MM.1S (cell line): ENCODE measurements around the gene AGBL1.

Experiments
- DNase-seq: peaks from one replicate; pipeline ENCODE4 v3.0.0-alpha.2; 2015
- H2AFZ ChIP-seq: fragments of 300-600 bp; sonication (generic); 2 replicates; pipeline ENCODE4 v1.6.0; 2016; ENCODE audit warnings: antibody characterized with exemption, low read length
- H3F3A ChIP-seq: fragments of 300-600 bp; sonication (generic); 2 replicates; pipeline ENCODE4 v1.6.1; 2016; ENCODE audit warnings: mild to moderate bottlenecking, antibody characterized with exemption, low read length, moderate library complexity, mixed read lengths; ENCODE audit not compliant: insufficient read depth
- H3K27ac ChIP-seq: fragments of 300-600 bp; sonication (generic); 2 replicates; pipeline ENCODE4 v1.5.1; 2016; ENCODE audit warnings: mild to moderate bottlenecking, low read length
- H3K27me3 ChIP-seq: fragments of 300-600 bp; sonication (generic); replicated peaks from 2 replicates; pipeline ENCODE4 v1.6.0; 2016; ENCODE audit warnings: low read length; ENCODE audit not compliant: insufficient read depth
- H3K36me3 ChIP-seq: fragments of 300-600 bp; sonication (generic); replicated peaks from 2 replicates; pipeline ENCODE4 v1.6.1; 2016; ENCODE audit warnings: mild to moderate bottlenecking, low read length, mixed read lengths; ENCODE audit not compliant: insufficient read depth
- H3K4me1 ChIP-seq: fragments of 300-600 bp; sonication (generic); 2 replicates; pipeline ENCODE4 v1.6.1; 2016; ENCODE audit warnings: low read length, mixed read lengths
- H3K4me2 ChIP-seq: fragments of 300-600 bp; sonication (generic); 2 replicates; pipeline ENCODE4 v1.6.0; 2016; ENCODE audit warnings: low read depth, low read length
- H3K4me3 ChIP-seq: fragments of 300-600 bp; sonication (generic); 2 replicates; pipeline ENCODE4 v1.5.1; 2016; ENCODE audit warnings: low read length, mixed read lengths
- H3K79me2 ChIP-seq: fragments of 300-600 bp; sonication (generic); 2 replicates; pipeline ENCODE4 v1.6.1; 2016; ENCODE audit warnings: mixed run types, low read length, mixed read lengths
- H3K9ac ChIP-seq: fragments of 300-600 bp; sonication (generic); 2 replicates; pipeline ENCODE4 v1.6.1; 2016; ENCODE audit warnings: low read length, mixed read lengths
- H3K9me2 ChIP-seq: fragments of 300-600 bp; sonication (generic); replicated peaks from 2 replicates; pipeline ENCODE4 v1.6.1; 2016; ENCODE audit warnings: mild to moderate bottlenecking, low read length, mixed read lengths; ENCODE audit not compliant: insufficient read depth
- H3K9me3 ChIP-seq: fragments of 300-600 bp; sonication (generic); replicated peaks from 2 replicates; pipeline ENCODE4 v1.6.1; 2016; ENCODE audit warnings: mild to moderate bottlenecking, low read length, mixed read lengths; ENCODE audit not compliant: insufficient read depth
- H4K20me1 ChIP-seq: fragments of 300-600 bp; sonication (generic); 2 replicates; pipeline ENCODE4 v1.6.1; 2016; ENCODE audit warnings: mild to moderate bottlenecking, low read length, moderate library complexity, mixed read lengths; ENCODE audit not compliant: insufficient read depth
- EZH2 ChIP-seq: fragments of 300-600 bp; sonication (generic); optimal IDR thresholded peaks from 2 replicates; pipeline ENCODE3; 2017; ENCODE audit warnings: low read depth, mild to moderate bottlenecking, antibody characterized with exemption, low read length, mixed read lengths
- EZH2phosphoT487 ChIP-seq: fragments of 300-600 bp; sonication (generic); IDR thresholded peaks from 2 replicates; pipeline ENCODE4 v1.6.1; 2018; ENCODE audit warnings: antibody characterized with exemption, low read length
- TF ChIP-seq, protein P1 (sequence below): fragments of 300-600 bp; sonication (generic); IDR thresholded peaks from 2 replicates; pipeline ENCODE4 v1.5.1; 2016; ENCODE audit warnings: antibody characterized with exemption, low read length, mixed read lengths

The AGBL1 gene

DNA sequence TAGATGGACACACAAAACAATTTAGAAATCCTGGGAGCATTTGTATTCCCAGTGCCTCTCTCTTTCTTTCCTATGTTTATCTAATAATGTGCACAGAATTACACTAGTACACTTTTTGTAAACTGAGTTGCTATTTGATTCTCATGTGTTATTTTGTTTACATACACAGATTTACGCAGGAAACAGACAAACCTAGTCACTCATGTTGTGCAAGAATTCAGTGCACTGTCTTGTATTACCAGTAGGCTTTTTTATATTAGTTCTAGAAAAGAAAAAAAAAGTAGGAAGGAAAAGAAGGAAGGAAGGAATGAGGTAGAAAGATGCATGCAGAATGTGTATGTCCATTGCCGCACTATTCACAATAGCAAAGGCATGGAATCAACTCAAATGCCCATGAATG is 257.4 kb downstream of the AGBL1 start:
- no peak for TF ChIP-seq EZH2phosphoT487
- TF ChIP-seq EZH2: no peak
- TF ChIP-seq, protein P1, sequence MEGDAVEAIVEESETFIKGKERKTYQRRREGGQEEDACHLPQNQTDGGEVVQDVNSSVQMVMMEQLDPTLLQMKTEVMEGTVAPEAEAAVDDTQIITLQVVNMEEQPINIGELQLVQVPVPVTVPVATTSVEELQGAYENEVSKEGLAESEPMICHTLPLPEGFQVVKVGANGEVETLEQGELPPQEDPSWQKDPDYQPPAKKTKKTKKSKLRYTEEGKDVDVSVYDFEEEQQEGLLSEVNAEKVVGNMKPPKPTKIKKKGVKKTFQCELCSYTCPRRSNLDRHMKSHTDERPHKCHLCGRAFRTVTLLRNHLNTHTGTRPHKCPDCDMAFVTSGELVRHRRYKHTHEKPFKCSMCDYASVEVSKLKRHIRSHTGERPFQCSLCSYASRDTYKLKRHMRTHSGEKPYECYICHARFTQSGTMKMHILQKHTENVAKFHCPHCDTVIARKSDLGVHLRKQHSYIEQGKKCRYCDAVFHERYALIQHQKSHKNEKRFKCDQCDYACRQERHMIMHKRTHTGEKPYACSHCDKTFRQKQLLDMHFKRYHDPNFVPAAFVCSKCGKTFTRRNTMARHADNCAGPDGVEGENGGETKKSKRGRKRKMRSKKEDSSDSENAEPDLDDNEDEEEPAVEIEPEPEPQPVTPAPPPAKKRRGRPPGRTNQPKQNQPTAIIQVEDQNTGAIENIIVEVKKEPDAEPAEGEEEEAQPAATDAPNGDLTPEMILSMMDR: no peak
- Histone ChIP-seq H4K20me1 (no peaks in the 10 kb centered on the region), H2AFZ (no peak overlapping the region), H3K36me3 (no peaks in the 10 kb centered on the region), H3K4me3 (no peak overlapping the region), H3K9me3 (no peaks in the 10 kb centered on the region), H3K9ac (no peak overlapping the region), H3K4me2 (no peak overlapping the region), H3K9me2 (no peaks in the 10 kb centered on the region), H3K27ac (no peak overlapping the region), H3K4me1 (no peaks in the 10 kb centered on the region), H3F3A (no peaks in the 10 kb centered on the region), H3K27me3 (no peaks in the 10 kb centered on the region), H3K79me2 (no peaks in the 10 kb centered on the region)
- no peak for DNase-seq

DNA sequence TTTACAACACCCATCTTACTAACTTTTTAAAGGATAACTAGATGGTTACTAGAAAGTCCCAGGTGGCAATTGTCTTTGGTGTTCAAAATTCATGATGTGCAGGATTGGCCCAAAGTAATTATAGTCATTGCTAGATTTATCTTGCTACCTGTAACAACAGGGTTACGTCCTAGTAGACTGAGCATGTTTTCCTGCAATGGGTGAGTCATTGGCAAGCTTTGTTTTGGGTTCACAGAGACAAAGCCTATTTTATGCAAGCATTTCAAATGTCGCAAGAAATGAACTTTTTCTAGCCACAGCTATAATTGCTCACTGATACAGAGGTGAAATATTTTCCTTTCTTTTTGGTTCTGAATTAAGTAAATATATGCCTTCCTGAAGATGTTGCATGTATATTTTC is 267.6 kb downstream of the AGBL1 start:
- Histone ChIP-seq H3K4me2 (no peak overlapping the region), H3K4me1 (no peaks in the 10 kb centered on the region)

DNA sequence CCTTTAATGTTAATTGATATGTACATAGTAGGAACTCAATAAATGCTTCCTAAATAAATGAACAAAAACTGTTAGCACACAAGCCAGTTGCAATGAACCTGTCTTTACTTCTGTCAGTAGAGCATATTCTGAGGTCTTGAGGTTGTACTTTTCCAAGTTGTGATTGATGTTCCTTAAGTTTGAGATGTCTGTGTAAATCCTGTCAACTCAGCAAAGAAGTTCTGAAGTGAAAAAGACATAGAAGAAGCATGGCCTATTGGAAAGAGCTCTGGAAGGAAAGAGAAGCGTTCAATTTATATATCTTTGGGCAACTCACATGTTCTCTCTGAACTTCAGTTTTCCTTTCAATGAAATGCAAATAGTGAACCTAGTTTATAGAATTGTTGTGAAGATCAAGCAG is 269.9 kb downstream of the AGBL1 start:
- TF ChIP-seq, protein P1: no peak
- no peak for TF ChIP-seq EZH2
- no peak for TF ChIP-seq EZH2phosphoT487
- Histone ChIP-seq H3K9me3 (no peaks in the 10 kb centered on the region), H3K36me3 (no peaks in the 10 kb centered on the region), H4K20me1 (no peaks in the 10 kb centered on the region), H3K4me3 (no peak overlapping the region), H2AFZ (no peak overlapping the region), H3K9me2 (no peaks in the 10 kb centered on the region), H3K27ac (no peak overlapping the region), H3K79me2 (no peaks in the 10 kb centered on the region), H3K4me1 (no peaks in the 10 kb centered on the region), H3F3A (no peaks in the 10 kb centered on the region), H3K9ac (no peak overlapping the region), H3K27me3 (no peaks in the 10 kb centered on the region), H3K4me2 (no peak overlapping the region)
- DNase-seq: no peak

More for the DNA sequence above, 267.6 kb downstream of the AGBL1 start:
- Histone ChIP-seq H3K27me3 (no peaks in the 10 kb centered on the region), H3F3A (no peaks in the 10 kb centered on the region), H3K4me3 (no peak overlapping the region), H2AFZ (no peak overlapping the region), H3K79me2 (no peaks in the 10 kb centered on the region), H3K9ac (no peak overlapping the region), H3K9me3 (no peaks in the 10 kb centered on the region), H3K27ac (no peak overlapping the region), H3K36me3 (no peaks in the 10 kb centered on the region), H3K9me2 (no peaks in the 10 kb centered on the region), H4K20me1 (no peaks in the 10 kb centered on the region)
- TF ChIP-seq EZH2 (no peak), EZH2phosphoT487 (no peak)
- TF ChIP-seq, protein P1: no peak
- no peak for DNase-seq
